ENCODE measurements around the gene LIX1L. TPM values are rescaled to one million over a fixed set of nuclear protein-coding genes. Genes with fewer than 3 reads are reported as not detected.

The LIX1L gene
- total and polyA plus RNA-seq, 2 of the 13 experiments (the other 11 are each of a cell fraction or from before 2014, with no cell fraction given) = 8.1 to 24.9 TPM

DNA sequence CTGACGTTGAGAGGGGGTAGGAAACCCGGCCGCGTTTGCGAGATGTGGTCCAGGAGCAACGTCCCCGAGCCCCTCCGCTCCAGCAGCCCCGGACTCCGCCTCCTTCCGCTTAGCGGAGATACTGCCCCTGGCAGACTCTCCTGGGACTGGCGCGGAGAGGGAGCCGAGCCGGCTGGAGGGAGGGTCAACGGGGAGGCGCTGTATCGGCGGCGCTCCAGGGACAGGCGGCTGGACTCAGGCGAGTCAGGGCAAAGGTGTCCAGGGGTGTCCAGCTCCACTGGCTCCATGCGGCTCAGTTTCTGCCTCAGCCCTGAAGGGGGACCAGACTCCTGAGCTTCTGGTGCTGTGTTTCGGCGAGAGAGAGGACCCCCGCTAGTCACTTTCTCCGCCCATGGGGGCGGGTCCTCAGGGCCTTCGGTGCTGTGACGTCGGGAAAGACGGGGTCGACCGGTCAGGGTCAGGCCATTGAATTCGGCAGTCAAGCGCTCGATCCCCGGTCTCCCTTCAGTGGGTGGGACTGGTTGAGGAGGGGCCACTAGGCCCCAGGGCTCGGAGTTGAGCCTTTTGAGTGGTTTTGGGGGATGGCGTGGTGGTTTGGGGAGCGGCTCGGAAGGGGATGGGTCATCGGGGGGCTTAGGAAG lies 2.8 kb upstream of the LIX1L start (continued):
- TF ChIP-seq, protein P1, sequence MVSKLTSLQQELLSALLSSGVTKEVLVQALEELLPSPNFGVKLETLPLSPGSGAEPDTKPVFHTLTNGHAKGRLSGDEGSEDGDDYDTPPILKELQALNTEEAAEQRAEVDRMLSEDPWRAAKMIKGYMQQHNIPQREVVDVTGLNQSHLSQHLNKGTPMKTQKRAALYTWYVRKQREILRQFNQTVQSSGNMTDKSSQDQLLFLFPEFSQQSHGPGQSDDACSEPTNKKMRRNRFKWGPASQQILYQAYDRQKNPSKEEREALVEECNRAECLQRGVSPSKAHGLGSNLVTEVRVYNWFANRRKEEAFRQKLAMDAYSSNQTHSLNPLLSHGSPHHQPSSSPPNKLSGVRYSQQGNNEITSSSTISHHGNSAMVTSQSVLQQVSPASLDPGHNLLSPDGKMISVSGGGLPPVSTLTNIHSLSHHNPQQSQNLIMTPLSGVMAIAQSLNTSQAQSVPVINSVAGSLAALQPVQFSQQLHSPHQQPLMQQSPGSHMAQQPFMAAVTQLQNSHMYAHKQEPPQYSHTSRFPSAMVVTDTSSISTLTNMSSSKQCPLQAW (CRISPR knock-in tag; IDR thresholded peaks at IDR 0.05) = peak; percentile 88
- TF ChIP-seq ELF1 (CRISPR knock-in tag; IDR thresholded peaks at IDR 0.05) (peak; percentile 29; the same call in 1 of the 2 replicates), MAF1 (CRISPR knock-in tag; IDR thresholded peaks at IDR 0.05; ENCODE audit: borderline replicate concordance) (no peak), ZNF530 (CRISPR knock-in tag; IDR thresholded peaks at IDR 0.05; ENCODE audit: low read depth) (no peak), NFRKB (IDR thresholded peaks at IDR 0.05) (no peak), HMG20B (CRISPR knock-in tag; conservative IDR thresholded peaks at IDR 0.05) (no peak), SOX6 (IDR thresholded peaks at IDR 0.05) (no peak), SOX6 (CRISPR knock-in tag; IDR thresholded peaks at IDR 0.05) (peak; percentile 16; the same call in 1 of the 2 replicates), ZNF777 (CRISPR knock-in tag; IDR thresholded peaks at IDR 0.05) (peak; percentile 70), HNRNPUL1 (IDR thresholded peaks at IDR 0.05; ENCODE audit: low read depth, low read length) (no peak), ZNF766 (CRISPR knock-in tag; IDR thresholded peaks at IDR 0.05; ENCODE audit: borderline replicate concordance) (no peak), RAD21 (CRISPR knock-in tag; IDR thresholded peaks at IDR 0.05) (no peak), ZNF674 (CRISPR knock-in tag; IDR thresholded peaks at IDR 0.05; ENCODE audit: low read depth) (no peak), ZFP62 (CRISPR knock-in tag; IDR thresholded peaks at IDR 0.05) (no peak), TCF12 (IDR thresholded peaks at IDR 0.05) (no peak), TCF12 (CRISPR knock-in tag; IDR thresholded peaks at IDR 0.05) (no peak), SP5 (CRISPR knock-in tag; IDR thresholded peaks at IDR 0.05; ENCODE audit: borderline replicate concordance, low read depth) (peak; percentile 80), ZNF256 (CRISPR knock-in tag; conservative IDR thresholded peaks at IDR 0.05) (no peak), ZNF335 (CRISPR knock-in tag; IDR thresholded peaks at IDR 0.05) (no peak), PAX8 (CRISPR knock-in tag; IDR thresholded peaks at IDR 0.05; ENCODE audit: borderline replicate concordance) (no peak)
- TF ChIP-seq, protein P2, sequence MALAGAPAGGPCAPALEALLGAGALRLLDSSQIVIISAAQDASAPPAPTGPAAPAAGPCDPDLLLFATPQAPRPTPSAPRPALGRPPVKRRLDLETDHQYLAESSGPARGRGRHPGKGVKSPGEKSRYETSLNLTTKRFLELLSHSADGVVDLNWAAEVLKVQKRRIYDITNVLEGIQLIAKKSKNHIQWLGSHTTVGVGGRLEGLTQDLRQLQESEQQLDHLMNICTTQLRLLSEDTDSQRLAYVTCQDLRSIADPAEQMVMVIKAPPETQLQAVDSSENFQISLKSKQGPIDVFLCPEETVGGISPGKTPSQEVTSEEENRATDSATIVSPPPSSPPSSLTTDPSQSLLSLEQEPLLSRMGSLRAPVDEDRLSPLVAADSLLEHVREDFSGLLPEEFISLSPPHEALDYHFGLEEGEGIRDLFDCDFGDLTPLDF (CRISPR knock-in tag; IDR thresholded peaks at IDR 0.05) = no peak
- TF ChIP-seq, protein P3, sequence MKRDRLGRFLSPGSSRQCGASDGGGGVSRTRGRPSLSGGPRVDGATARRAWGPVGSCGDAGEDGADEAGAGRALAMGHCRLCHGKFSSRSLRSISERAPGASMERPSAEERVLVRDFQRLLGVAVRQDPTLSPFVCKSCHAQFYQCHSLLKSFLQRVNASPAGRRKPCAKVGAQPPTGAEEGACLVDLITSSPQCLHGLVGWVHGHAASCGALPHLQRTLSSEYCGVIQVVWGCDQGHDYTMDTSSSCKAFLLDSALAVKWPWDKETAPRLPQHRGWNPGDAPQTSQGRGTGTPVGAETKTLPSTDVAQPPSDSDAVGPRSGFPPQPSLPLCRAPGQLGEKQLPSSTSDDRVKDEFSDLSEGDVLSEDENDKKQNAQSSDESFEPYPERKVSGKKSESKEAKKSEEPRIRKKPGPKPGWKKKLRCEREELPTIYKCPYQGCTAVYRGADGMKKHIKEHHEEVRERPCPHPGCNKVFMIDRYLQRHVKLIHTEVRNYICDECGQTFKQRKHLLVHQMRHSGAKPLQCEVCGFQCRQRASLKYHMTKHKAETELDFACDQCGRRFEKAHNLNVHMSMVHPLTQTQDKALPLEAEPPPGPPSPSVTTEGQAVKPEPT (CRISPR knock-in tag; IDR thresholded peaks at IDR 0.05; ENCODE audit: low read depth) = no peak

Measured in HepG2 (cell line).